Smooth muscle cell of the pulmonary artery (primary cell): ENCODE results near the gene SLC6A13. TPM values are rescaled to one million over a fixed set of nuclear protein-coding genes. Genes with fewer than 3 reads are reported as not detected.

ENCODE experiments used
- total RNA-seq: library from RNA; depleted of rRNA; stranded (reverse); fragments of >200 nt; gene quantifications from 2 replicates; pipeline ENCODE4 v1.2.3, GENCODE V29; 2014

SLC6A13 gene
- total RNA-seq: 0.30 TPM in 1 of 2 replicates, not detected in the other

GRCh38 chr12:262817-263216, at the start of gene SLC6A13:
Gene SLC6A13 (minus strand): TSS chr12:262836. CDS start chr12:260052, 2,784 bp downstream.

DNA sequence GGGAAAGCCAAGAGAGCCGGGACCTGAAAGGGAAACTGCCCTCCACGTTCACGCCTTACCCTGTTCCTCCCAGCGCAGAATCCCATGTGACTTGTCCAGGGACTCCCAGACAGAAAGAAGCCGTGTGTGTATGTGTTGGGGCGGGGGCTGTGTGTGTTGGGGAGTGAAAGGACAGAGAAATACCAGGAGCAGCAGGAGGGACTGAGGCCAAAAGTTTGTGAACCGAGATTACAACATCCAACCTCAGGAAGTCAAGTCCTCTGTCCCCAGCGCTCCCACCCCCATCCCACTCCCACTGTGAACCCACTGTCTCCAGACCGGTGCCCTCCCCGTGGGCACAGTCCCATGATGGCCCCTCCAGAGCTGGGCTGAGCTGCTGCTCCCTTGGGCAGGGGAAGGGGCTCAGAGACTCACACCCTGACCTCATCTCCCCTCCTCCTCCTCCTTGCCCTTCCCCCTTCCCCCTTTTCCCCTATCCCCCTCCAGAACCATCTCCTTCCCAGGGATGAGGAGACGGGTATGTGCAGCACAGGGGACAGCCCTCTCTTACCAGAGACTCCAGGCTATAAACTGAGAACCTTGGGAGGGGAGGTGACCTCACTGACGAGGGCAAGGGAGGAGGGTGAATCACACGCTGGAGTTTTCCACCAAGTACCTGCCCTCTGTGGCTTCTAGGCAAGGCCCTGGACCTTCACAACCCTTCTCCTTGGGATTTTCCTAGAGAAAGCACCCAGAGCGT, 48.5 kb downstream of the SLC6A13 start, which contains the start of gene SLC6A12:
SLC6A12 (minus strand) TSS at position 155 of the 739 bp plus-strand sequence. CDS start 4,171 bp downstream, outside the sequence.

Other genes with a start within 250 kb of the SLC6A13 start
- 0.07 and 0.17 TPM in 2 replicates for gene IQSEC3, start 196.1 kb downstream of the SLC6A13 start, total RNA-seq
- gene SLC6A12, start 48.7 kb downstream of the SLC6A13 start, total RNA-seq: not detected in 2 replicates
- gene KDM5A, start 126.5 kb upstream of the SLC6A13 start, total RNA-seq: 60.0 and 67.2 TPM in 2 replicates
- 3.9 and 7.0 TPM in 2 replicates for gene CCDC77, start 138.8 kb upstream of the SLC6A13 start, total RNA-seq
- 0.13 and 0.36 TPM in 2 replicates for gene B4GALNT3, start 197.1 kb upstream of the SLC6A13 start, total RNA-seq